Measurements from ENCODE around the gene CAPZB.
A peak's percentile ranks its signal among the peaks of the same experiment; 100 is the strongest.

Gene CAPZB

DNA sequence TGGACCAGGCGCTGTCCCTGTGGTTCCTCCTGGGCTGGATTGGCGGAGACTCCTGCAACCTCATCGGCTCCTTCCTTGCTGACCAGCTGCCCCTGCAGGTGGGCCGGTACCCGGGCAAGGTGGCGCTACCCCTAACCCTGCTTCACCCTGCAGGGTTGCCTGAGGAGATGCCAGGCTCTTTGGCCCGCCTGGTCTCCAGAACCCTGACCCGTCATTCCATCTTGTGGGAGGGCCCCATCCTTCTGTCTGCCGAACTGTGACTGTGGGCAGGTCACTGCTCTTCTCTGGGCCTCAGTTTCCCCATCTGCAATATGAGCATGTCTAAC is 160.7 kb downstream of the CAPZB start:
- no peak for DNase-seq

GRCh38 chr1:19323987-19324664 is 161.2 kb downstream of the CAPZB start:
- DNase-seq = no peak

GRCh38 chr1:19322481-19322880 is 162.9 kb downstream of the CAPZB start:
- DNase-seq = no peak

DNA sequence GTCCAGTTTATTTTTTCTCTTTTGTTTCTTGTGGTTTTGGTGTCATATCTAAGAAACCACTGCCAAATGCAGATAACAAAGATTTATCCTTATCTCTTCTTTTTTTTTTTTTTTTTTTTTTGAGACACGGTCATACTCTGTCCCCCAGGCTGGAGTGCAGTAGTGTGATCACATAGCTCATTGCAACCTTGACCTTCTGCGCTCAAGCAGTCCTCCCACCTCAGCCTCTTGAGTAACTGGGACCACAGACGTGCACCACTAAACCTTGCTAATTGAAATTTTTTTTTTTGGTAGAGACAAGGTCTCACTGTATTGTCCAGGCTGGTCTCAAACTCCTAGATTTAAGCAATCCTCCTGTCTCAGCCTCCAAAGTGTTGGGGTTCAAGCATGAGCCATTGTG is 164.3 kb downstream of the CAPZB start:
- no peak for DNase-seq

- no peak for DNase-seq
Observed at GRCh38 chr1:19319196-19319595, 166.1 kb downstream of the CAPZB start.

- no peak for DNase-seq
Observed at GRCh38 chr1:19317126-19317910, 168.0 kb downstream of the CAPZB start.

DNA sequence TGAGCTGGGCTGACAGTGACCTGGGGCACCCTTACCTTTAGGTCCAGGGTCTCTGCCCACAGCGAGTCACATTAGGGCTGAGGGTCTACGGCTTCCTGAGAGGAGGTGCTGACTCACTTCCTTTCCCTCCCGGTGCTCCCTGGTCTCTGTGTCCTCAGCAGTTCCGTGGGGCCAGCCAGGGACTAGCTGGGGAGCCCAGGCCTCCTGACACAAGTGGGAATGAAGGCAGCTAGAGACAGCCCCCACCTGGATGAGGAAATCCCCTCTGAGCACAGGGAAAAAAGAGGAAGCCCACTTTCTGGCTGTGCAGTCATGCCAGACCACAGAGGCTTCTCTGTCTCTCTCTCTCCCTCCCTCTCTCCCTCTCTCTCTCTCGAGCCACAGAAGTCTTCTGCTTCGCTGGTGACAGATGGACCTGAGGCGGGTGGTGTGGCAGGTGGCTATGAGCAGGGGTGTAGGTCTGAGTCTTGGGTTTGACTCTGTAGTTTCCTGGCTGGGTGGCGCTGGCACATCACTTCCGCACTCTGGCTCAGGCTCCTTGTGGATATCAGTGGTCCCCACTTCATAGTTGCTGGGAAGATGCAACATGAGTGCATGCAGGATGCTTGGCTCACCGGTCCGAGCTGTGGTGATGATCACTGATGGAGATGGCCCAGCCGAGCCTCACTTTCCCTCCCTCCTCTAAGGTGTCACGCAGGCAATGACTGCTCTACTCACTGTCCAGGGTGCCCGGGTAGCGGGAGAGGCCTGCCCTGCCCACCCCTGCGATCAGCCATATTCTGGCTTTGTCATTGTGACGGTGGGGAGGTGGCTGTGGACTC is 169.8 kb downstream of the CAPZB start:
- no peak for DNase-seq

DNA sequence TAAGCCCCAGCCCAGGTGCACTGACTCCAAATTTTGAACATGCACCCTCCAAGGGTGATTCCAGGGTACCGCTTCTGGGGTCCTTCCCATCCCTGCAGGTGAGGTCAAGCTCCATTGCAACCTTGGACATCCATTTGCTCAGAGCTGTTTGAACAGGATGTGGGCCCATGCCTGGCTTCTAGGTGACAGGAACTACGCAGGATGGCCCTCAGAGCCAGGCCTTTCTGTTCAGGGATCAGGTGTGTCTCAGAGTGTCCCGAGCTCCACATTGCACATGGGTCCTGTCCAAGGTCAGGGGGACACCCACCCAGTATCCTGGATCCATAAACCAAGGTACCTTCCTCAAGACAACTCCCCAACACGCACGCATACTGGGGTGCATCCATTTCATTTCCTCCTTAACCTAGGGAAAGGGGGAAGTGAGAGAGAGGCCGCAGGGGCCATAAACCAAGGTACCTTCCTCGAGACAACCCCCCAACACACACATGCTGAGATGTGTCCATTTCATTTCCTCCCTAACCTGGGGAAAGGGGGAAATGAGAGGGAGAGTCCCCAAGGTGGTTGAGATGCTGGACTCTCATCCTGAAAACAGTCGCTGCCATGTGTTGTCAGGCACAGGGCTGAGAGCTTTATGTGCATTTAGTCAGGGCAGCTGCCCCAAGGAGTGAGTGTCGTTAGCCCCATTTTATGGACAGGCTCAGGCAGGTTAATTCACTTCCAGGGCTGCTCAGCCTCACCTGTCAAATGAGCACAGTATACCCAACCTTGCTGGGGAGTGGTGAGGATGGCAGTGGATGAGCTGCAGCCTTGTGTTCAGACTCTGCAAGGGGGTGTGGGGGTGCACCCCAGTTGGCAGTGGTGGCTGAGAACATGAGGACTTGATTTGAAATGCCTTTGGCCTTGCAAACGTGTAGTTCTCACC is 171.1 kb downstream of the CAPZB start:
- no peak for DNase-seq

GRCh38 chr1:19313636-19313959 is 171.7 kb downstream of the CAPZB start:
- no peak for DNase-seq

DNA sequence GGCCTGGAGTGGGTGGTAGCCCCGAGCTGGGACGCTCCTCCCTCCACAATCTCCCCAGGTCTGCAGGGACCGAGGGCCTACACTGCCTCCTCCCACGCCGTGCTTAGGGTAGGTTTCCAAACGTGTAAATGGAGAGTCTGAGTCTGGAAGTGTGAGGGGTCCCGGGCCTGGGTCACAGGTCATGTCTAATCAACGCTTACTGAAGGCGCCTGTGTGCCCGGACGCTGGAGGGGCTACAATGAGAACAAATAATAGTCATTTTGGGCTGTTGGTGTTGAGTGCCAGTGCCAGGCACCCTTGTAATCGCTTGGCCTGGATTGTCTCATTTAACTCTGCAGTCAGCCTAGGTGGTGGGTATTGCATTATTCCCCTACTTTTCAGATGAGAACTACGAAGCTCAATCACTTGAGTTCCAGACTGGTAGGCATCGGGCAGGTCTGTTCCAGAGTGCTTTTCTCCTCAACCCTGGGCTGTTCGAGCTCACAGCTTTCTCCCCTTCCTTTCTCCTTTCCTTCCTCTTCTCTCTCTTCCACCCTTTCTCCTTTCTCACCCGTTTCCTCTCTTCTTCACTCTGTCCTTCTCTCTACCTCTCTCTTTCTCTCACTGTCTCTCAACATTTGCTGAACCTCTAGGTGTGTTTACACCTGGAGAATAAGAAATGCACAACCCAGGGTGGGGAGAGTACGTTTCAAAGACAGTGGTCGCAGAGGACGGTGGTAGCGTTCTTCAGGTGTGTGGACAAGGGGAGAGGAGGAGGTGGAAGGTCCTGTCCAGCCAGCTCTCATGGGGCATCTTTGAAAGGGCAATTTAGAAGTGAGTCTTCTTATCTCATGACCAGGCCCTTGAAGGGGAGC is 172.3 kb downstream of the CAPZB start:
- DNase-seq = no peak

- DNase-seq = peak; percentile 91
Observed at GRCh38 chr1:19311931-19312781, 173.2 kb downstream of the CAPZB start, which contains the start of the genes AKR7A2 and SLC66A1. Gene AKR7A2 (minus strand): TSS chr1:19312144. CDS start chr1:19312124, 20 bp downstream. Gene SLC66A1 (plus strand): TSS chr1:19312326. CDS start chr1:19317678, 5,352 bp downstream.

- DNase-seq = no peak
Observed at GRCh38 chr1:19311503-19311930, 173.8 kb downstream of the CAPZB start.

GRCh38 chr1:19310720-19311502 is 174.4 kb downstream of the CAPZB start:
- no peak for DNase-seq

DNA sequence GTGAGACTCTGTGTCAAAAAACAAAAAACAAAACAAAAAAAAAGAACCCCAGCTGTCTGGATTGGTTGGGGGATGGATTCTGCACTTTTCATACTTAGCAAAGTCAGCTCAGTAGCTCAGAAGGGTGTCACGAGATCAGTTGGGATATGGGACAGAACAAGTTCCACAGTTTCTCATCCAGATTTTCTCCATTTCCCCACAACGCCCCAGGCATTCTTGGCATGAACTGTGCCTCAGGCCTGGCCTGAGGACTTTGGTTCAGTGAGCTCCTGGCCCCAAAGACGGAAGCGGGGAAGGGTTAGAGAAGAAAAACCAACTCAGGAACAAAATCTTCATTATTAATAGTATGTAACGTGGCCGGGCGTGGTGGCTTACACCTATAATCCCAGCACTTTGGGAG is 175.3 kb downstream of the CAPZB start:
- DNase-seq = no peak

GRCh38 chr1:19309123-19309813 is 176.1 kb downstream of the CAPZB start:
- no peak for DNase-seq

GRCh38 chr1:19308509-19308907 is 176.8 kb downstream of the CAPZB start:
- no peak for DNase-seq

GRCh38 chr1:19307794-19308508 is 177.4 kb downstream of the CAPZB start:
- no peak for DNase-seq

GRCh38 chr1:19306941-19307340 is 178.4 kb downstream of the CAPZB start:
- no peak for DNase-seq
